GM18502 (cell line): ENCODE results near the gene LIMS1.
"Not testable (repeated sequence)": the region's sequence is repeated elsewhere in the genome, so short reads cannot be mapped to it uniquely, and the experiment has no call there.

ENCODE experiments used
- ATAC-seq: cut with Tn5 transposase; IDR thresholded peaks from one replicate; pipeline ENCODE4 v1.9.1; 2021; ENCODE audit warnings: mild to moderate bottlenecking; ENCODE audit not compliant: unreplicated experiment, poor library complexity

LIMS1 gene

DNA sequence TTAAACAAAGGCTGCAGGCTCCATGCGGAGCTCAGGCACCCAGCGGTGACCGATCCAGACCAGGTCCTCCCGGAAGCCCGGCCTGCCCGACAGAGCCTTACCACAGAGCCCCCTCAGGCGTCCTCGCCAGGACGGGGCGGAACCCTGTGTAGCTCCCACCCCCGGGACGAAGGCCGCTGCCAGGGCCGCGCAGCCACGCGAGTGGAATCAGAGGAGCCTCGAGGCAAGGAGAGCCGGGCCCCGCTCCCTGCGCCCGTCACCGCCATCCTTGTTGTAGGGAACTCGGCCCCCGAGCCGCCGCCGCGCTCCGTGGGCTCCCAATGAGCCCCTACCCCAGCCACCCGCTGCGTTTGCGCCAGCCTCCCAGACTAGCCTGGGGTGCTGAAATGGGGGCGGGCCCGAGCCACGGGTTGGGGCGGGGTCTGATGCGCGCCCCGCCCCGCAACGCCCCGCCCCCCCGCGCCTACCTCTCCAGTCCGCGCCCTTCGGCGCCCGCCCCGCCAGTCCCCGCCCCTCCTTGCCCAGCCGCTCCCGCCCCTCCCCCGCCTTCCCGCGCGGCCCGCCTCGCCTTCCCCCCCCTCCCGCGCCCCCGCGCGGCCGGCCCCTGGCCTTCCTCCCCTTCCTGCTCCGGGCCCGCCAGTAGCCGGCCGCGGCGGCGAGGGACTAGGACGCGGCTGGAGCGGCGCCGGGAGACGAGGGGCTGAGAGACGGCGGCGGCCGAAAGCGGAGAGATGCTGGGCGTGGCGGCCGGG is at the start of gene LIMS1:
Gene LIMS1, plus strand, starts transcription at position 639 of the 752 bp plus-strand sequence. Its CDS starts 93 bp downstream, at position 732.
- peak; percentile 87 for ATAC-seq

DNA sequence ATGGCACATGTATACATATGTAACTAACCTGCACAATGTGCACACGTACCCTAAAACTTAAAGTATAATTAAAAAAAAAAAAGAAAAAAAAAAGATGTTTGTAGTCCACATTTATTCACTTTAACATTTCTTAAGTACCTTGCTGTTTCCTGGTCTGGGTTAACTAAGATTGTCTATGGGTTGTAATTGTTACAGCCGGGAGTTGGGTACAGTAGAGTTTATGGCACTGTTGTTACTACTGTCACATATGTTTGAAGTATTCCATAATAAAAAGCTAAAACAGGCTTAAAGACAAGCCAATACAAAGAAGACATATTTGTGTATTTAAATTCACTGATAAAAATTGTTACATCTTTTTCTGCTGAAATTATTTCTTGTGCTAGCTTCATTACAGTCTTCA is 49.0 kb upstream of the LIMS1 start:
- ATAC-seq, result no peak

- ATAC-seq, result no peak
Observed at GRCh38 chr2:108490506-108491122, 43.7 kb upstream of the LIMS1 start.

DNA sequence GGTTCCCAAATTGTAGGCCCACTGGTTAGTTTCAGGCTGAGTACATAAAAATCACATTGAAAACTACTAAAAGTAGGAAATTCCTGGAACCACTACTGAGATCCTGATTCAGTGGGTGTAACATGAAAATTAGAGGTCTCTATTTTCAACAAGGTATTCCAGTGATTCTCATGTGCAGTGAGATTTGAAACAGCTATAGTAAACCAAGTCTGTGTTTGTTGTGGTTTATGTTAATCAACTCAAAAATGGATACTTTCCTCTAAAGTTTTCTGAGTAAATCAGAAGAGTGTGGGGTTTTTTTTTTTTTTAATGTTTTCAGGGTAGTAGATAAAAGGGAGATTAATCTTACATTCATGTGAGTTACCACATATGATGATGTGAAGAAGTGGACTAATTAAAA is 42.4 kb upstream of the LIMS1 start:
- ATAC-seq, result no peak

DNA sequence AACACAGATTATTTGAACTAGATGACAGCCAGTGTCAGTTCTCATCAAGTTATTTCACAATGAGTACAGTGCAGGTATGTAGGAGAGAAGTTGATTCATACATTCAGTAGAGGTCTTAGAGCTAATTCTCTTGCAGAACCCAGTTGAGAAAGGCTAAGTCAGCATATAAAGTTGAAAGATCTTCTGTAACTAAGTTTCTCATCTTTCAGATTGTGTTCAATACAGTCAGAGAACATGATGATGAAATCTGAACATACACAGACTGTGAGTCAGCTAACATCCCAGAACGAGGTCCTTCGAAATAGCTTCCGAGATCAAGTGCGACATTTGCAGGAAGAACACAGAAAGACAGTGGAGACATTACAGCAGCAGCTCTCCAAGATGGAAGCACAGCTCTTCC is 41.9 kb upstream of the LIMS1 start:
- no peak for ATAC-seq

DNA sequence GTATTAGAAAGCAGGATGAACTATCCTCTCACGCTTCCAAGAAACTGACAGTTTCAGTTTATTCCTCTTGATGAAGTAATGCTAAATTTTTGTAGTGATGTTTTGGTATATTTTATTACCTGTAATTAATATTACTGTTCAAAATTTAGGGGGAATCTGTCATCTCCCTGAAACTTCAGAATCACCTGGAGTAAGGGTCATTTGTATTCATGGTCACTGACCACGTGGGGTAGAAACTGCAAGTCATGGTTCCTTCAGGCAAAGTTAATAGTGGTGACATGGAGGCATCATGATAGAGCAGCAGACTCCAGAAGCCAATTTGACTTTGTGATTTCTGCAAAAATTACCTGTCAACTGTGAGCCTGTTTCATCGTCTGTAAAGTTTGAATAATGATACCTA is 38.1 kb upstream of the LIMS1 start:
- ATAC-seq, result not testable (repeated sequence)

- not testable (repeated sequence) for ATAC-seq
Observed at GRCh38 chr2:108507620-108508019, 26.6 kb upstream of the LIMS1 start.

DNA sequence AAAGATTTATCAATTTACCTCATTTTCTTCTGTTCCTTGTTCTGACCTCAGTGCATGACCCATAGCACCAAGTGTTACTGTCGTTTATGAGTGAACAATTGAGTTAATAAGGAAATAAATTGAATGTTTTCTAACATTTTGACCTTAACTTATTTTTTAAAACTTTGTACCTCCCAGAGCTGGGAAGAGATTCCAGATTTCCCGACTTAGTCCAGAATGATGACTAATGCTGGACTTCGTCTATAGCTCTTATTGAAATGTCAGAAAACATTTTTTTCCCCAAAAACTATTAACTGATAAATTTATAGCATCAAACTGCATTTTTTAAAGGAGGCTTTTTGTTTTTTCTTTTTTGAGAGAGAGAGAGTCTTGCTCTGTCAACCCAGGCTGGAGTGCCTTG is 21.8 kb upstream of the LIMS1 start:
- ATAC-seq, result not testable (repeated sequence)

- ATAC-seq, result not testable (repeated sequence)
Observed at GRCh38 chr2:108514478-108514877, 19.8 kb upstream of the LIMS1 start.

GRCh38 chr2:108524688-108525087 is 9.6 kb upstream of the LIMS1 start:
- not testable (repeated sequence) for ATAC-seq

GRCh38 chr2:108525258-108525657 is 9.0 kb upstream of the LIMS1 start:
- not testable (repeated sequence) for ATAC-seq

DNA sequence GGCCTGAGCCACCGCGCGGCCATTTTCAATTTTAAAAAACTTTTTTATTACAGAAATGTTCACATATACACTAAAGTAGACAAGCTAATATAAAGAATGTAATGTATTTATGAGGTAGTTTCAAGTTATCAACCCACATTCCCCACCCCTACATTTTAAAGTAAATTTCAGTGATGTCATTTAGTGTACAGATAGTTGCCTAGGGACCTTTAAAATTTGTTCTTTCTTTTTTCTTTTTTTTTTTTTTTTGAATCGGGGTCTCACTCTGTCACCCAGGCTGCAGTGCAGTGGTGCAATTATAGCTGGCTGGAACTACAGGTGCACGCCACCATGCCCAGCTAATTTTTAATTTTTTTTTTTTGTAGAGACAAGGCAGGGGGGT is 2.6 kb upstream of the LIMS1 start:
- no peak for ATAC-seq

DNA sequence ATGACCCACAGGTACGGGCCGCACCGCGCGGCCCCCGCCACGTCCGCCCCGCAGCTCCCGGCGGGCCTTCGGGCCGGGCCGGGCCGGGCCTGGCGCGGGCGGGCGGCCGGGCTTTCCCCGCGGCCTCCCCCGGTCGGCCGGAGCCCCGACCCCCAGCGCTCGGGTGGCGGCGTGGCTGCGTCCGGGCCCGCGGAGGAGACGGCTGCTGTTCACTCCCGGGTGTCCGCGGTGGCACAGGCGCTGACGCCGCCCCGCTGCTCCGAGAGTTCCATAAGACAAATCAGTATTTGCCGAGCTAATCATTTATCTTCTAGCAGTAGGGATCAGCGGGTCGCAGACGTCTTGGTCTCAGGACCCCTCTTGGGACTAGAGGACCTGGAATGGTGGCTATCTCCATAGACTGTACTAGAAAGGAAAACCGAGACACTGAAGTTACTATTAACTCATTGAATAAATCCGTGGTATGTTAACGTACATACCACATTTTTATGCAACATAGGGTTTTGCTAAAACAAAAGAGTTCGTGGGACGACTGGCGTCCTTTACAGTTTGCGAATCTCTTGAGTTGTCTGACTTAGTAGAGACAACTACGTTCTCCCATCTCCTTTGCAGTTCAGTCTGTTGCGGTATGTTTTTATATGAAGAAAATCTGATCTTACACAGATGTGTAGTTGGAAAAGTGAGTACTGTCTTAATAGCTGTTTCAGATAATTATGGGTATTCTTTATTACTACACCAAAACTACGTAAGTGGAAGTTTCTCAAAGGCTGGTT is 500 bp downstream of the LIMS1 start:
- peak; percentile 42 for ATAC-seq

- no peak for ATAC-seq
Observed at GRCh38 chr2:108535357-108535631, 1.0 kb downstream of the LIMS1 start.

DNA sequence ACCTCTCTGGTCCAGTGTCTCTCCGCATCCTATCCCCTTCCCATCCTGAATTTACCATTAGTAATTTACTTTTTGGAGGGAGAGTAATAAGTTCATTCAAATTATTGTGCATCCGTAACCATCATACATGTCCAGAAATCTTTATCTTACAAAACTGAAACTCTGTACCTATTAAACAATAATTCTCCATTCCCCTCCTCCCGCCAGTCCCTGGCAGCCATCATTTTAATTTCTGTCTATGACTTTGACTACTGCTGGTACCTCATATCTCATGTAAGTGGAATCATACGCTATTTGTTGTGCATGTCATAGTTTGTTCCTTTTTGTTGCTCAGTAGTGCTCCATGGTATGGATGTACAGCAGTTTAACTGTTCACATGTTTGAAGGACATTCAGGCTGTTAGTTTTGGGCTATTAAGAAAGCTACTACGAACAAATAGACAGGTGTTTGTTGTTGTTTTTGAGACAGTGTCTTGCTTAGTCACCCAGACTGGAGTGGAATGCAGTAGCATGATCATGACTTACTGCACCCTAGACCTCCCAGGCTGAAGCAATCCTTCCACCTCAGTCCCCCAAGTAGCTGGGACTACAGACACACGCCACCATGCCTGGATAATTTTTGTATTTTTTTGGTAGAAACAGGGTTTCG is 2.0 kb downstream of the LIMS1 start:
- ATAC-seq, result no peak

GRCh38 chr2:108536911-108537310 is 2.6 kb downstream of the LIMS1 start:
- ATAC-seq, result no peak

- ATAC-seq, result no peak
Observed at GRCh38 chr2:108538000-108538625, 3.8 kb downstream of the LIMS1 start.

GRCh38 chr2:108541451-108541850 is 7.2 kb downstream of the LIMS1 start:
- ATAC-seq, result no peak

- no peak for ATAC-seq
Observed at GRCh38 chr2:108542071-108542470, 7.8 kb downstream of the LIMS1 start.

GRCh38 chr2:108547606-108548005 is 13.3 kb downstream of the LIMS1 start:
- ATAC-seq, result no peak
